Loucy (cell line): Measurements from ENCODE around the gene NHLRC2.

ENCODE experiments used
- H2AFZ ChIP-seq: fragments of 200-600 bp; sonication (generic); 2 replicates; pipeline ENCODE4 v1.6.0; 2016; ENCODE audit warnings: antibody characterized with exemption, mild to moderate bottlenecking, low read length, moderate library complexity
- H3F3A ChIP-seq: fragments of 200-600 bp; 2 replicates; pipeline ENCODE4 v1.6.0; 2016; ENCODE audit warnings: antibody characterized with exemption, low read depth, mild to moderate bottlenecking
- H3K27me3 ChIP-seq: fragments of 200-600 bp; sonication (generic); 2 replicates; pipeline ENCODE4 v1.6.1; 2014; ENCODE audit warnings: low read length, mild to moderate bottlenecking; ENCODE audit not compliant: insufficient read depth, poor library complexity, severe bottlenecking
- H3K36me3 ChIP-seq: fragments of 200-600 bp; sonication (generic); 2 replicates; pipeline ENCODE4 v1.6.1; 2016; ENCODE audit warnings: low read length; ENCODE audit not compliant: insufficient read depth
- H3K4me1 ChIP-seq: fragments of 200-600 bp; sonication (generic); 2 replicates; pipeline ENCODE4 v1.5.1; 2014; ENCODE audit warnings: low read length, mild to moderate bottlenecking; ENCODE audit not compliant: insufficient read depth, poor library complexity, severe bottlenecking
- H3K4me2 ChIP-seq: fragments of 200-600 bp; sonication (generic); 2 replicates; pipeline ENCODE4 v1.6.0; 2014; ENCODE audit warnings: antibody characterized with exemption, low read length, low read depth, mild to moderate bottlenecking; ENCODE audit not compliant: poor library complexity, severe bottlenecking
- H3K4me3 ChIP-seq: fragments of 200-600 bp; sonication (generic); 2 replicates; pipeline ENCODE4 v1.5.1; 2014; ENCODE audit warnings: low read length, mild to moderate bottlenecking, mixed read lengths; ENCODE audit not compliant: poor library complexity, severe bottlenecking
- H3K79me2 ChIP-seq: fragments of 200-600 bp; sonication (generic); 2 replicates; pipeline ENCODE4 v1.6.1; 2014; ENCODE audit warnings: low read length; ENCODE audit not compliant: insufficient read depth
- H3K9ac ChIP-seq: fragments of 200-600 bp; sonication (generic); 2 replicates; pipeline ENCODE4 v1.6.0; 2014; ENCODE audit warnings: mild to moderate bottlenecking, low read depth, low read length, moderate library complexity; ENCODE audit not compliant: poor library complexity, severe bottlenecking
- H3K9me2 ChIP-seq: fragments of 200-600 bp; sonication (generic); replicated peaks from 2 replicates; pipeline ENCODE4 v1.6.1; 2016; ENCODE audit warnings: low read depth, low read length, mixed read lengths
- H3K9me3 ChIP-seq: fragments of 200-600 bp; sonication (generic); 2 replicates; pipeline ENCODE4 v1.6.1; 2014; ENCODE audit warnings: mild to moderate bottlenecking, antibody characterized with exemption, low read length, low read depth; ENCODE audit not compliant: insufficient read depth
- H4K20me1 ChIP-seq: fragments of 200-600 bp; sonication (generic); 2 replicates; pipeline ENCODE4 v1.6.0; 2014; ENCODE audit warnings: antibody characterized with exemption, low read length, mild to moderate bottlenecking; ENCODE audit not compliant: insufficient read depth, poor library complexity, severe bottlenecking
- EZH2phosphoT487 ChIP-seq: fragments of 200-600 bp; IDR thresholded peaks from 2 replicates; pipeline ENCODE4 v1.6.1; 2018; ENCODE audit warnings: antibody characterized with exemption, mild to moderate bottlenecking, moderate library complexity, borderline replicate concordance
- TF ChIP-seq, protein P1 (sequence below): fragments of 200-600 bp; sonication (generic); conservative IDR thresholded peaks from 2 replicates; pipeline ENCODE4 v1.5.1; 2014; ENCODE audit warnings: mild to moderate bottlenecking, antibody characterized with exemption, low read length

NHLRC2 gene

DNA sequence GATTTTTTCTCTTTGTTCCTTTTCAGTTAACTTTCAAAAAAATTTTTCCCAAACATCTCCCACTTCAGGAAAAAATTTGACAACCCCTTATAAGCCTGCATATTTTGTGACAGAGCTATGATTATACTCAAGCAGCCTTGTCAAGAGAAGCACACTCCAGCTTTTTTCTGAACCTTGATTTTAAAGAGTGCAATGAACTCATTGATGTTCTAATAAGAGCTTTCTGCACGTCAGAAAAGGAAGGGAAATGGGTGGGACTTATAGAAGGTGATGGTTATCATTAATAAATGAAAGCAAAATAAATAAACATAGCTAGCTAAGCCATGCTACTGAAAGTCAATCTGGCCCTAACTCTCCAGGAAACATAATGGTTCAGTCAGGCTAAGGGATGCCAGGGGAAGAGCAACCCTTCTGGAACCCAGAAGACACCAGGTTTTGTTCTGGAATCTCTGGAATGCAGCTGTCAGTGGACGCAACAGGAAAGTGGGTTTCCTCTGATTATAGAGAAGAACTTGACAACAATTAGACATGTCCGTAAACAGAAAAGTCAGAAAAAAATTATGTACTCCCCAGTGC, 76.1 kb downstream of the NHLRC2 start:
- TF ChIP-seq, protein P1, sequence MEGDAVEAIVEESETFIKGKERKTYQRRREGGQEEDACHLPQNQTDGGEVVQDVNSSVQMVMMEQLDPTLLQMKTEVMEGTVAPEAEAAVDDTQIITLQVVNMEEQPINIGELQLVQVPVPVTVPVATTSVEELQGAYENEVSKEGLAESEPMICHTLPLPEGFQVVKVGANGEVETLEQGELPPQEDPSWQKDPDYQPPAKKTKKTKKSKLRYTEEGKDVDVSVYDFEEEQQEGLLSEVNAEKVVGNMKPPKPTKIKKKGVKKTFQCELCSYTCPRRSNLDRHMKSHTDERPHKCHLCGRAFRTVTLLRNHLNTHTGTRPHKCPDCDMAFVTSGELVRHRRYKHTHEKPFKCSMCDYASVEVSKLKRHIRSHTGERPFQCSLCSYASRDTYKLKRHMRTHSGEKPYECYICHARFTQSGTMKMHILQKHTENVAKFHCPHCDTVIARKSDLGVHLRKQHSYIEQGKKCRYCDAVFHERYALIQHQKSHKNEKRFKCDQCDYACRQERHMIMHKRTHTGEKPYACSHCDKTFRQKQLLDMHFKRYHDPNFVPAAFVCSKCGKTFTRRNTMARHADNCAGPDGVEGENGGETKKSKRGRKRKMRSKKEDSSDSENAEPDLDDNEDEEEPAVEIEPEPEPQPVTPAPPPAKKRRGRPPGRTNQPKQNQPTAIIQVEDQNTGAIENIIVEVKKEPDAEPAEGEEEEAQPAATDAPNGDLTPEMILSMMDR: no peak
- no peak for TF ChIP-seq EZH2phosphoT487
- H3K9me2 ChIP-seq: no peaks in the 10 kb centered on the region
- H3K27me3 ChIP-seq: no peaks in the 10 kb centered on the region

DNA sequence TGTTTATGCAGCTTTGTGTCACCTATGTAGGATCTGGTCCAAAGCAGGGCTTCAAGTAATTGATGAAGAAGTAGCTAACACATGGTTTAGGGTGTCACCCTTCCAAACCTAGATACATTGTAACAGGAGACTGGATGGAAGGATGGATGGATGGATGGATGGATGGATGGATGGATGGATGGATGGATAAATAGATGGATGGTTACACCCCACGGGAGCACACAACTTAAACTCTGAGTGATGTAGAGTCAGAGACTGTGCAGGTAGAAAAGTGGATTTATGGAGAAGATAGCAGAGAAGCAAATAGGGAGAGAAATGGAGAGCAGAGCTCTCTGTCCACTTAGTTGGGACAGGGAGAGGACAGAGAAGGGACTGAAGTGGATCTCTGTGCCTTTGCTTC, 78.4 kb downstream of the NHLRC2 start:
- H3K9me2 ChIP-seq: no peaks in the 10 kb centered on the region
- H3K79me2 ChIP-seq: no peaks in the 10 kb centered on the region
- H3K36me3 ChIP-seq: no peaks in the 10 kb centered on the region
- H3K9ac ChIP-seq: no peak overlapping the region
- H3K9me3 ChIP-seq: no peaks in the 10 kb centered on the region
- no peaks in the 10 kb centered on the region for H4K20me1 ChIP-seq
- no peak overlapping the region for H3K4me2 ChIP-seq
- H3F3A ChIP-seq: no peaks in the 10 kb centered on the region
- no peak overlapping the region for H2AFZ ChIP-seq
- H3K4me1 ChIP-seq: peaks cover 26% of the 10 kb centered on the region
- TF ChIP-seq, protein P1: no peak
- no peak for TF ChIP-seq EZH2phosphoT487
- H3K4me3 ChIP-seq: no peak overlapping the region
- H3K27me3 ChIP-seq: no peaks in the 10 kb centered on the region

More for the DNA sequence above, 76.1 kb downstream of the NHLRC2 start:
- Histone ChIP-seq H3K4me3 (no peak overlapping the region), H3K79me2 (no peaks in the 10 kb centered on the region), H3F3A (no peaks in the 10 kb centered on the region), H3K4me1 (peaks cover 33% of the 10 kb centered on the region), H3K9me3 (no peaks in the 10 kb centered on the region), H2AFZ (no peak overlapping the region), H3K9ac (no peak overlapping the region), H3K36me3 (no peaks in the 10 kb centered on the region), H3K4me2 (no peak overlapping the region), H4K20me1 (no peaks in the 10 kb centered on the region)

DNA sequence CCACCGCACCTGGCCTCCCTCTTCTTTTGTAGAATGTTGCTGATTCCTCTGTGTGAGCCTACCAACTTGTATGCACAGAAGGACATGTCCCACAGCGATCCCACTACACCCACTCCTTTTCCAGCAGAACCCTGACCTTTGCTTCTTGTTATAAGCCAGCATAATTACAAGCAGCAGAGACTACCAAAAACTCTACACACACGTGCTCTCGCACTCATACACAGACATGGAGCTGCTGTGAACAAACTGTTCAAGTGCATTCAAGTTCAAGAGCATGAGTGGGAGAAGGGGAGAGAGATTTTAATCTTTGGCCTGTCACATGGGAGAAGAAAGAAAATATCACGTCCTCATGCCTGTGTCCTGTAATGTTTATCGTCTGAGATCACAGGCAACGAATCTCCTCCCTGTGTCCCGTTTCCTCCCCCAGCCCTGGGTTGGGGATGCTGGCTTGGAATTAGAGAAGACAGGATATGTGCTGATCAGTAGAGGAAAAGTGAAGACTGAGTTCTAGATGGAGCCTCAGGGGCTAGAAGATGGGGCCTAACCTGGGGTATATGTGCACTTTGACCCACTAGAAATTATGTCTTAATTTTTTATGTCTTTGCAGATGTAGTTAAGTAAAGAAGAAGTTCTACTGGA, 79.6 kb downstream of the NHLRC2 start:
- H3K4me1 ChIP-seq: peaks cover 18% of the 10 kb centered on the region
- H3K9me2 ChIP-seq: no peaks in the 10 kb centered on the region
- H3K79me2 ChIP-seq: no peaks in the 10 kb centered on the region
- no peaks in the 10 kb centered on the region for H3K36me3 ChIP-seq
- H4K20me1 ChIP-seq: no peaks in the 10 kb centered on the region
- H3K4me3 ChIP-seq: no peak overlapping the region
- H3K4me2 ChIP-seq: no peak overlapping the region
- no peak overlapping the region for H2AFZ ChIP-seq
- TF ChIP-seq, protein P1: no peak
- no peak for TF ChIP-seq EZH2phosphoT487
- H3F3A ChIP-seq: no peaks in the 10 kb centered on the region
- H3K9me3 ChIP-seq: no peaks in the 10 kb centered on the region
- no peaks in the 10 kb centered on the region for H3K27me3 ChIP-seq
- H3K9ac ChIP-seq: no peak overlapping the region
